ENCODE results near the gene PRAMEF18. TPM values are rescaled to one million over a fixed set of nuclear protein-coding genes. Genes with fewer than 3 reads are reported as not detected.
"Not testable (repeated sequence)": the region's sequence is repeated elsewhere in the genome, so short reads cannot be mapped to it uniquely, and the experiment has no call there.

The PRAMEF18 gene
- not detected for total RNA-seq
- long read RNA-seq, donor 1: 0 reads
- long read RNA-seq, donor 2: 0 reads

DNA sequence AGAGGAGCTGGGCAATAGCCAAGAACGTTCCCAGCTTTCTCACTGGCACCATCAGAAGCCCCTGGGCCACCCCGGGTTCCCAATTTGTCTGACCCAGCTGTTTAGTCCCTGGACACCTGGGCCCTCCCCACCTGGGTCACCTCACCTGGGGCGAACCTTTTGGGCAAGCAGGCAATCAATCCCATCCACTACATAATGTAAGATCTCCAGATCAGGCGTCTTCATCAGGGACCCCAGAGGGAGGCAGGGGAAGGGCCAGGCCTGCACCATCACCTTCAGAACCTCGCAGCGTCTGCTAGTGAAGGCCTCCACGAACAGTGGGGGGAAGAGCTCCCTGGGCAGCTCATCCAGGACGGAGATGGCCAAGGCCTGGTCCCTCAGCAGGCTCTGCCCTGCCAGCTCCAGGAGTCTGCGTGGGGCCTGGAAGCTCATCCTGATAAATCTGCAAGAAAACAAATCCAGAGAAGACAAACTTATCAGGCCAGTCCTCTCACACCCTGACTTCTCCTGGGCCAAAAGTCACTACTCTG lies at the start of gene PRAMEF18:
TSS of gene PRAMEF18 (minus strand) at position 480 of the 530 bp plus-strand sequence. CDS start at position 432, 48 bp downstream.
- intact Hi-C loops (cut with DNase I): not testable (repeated sequence)
- DNase-seq (ENCODE audit: low spot score): peak; percentile 51

GRCh38 chr1:13265124-13265523 lies 39.2 kb upstream of the PRAMEF18 start:
- intact Hi-C loops (cut with DNase I): not testable (repeated sequence)
- peak; percentile 2 for DNase-seq (ENCODE audit: low spot score)

DNA sequence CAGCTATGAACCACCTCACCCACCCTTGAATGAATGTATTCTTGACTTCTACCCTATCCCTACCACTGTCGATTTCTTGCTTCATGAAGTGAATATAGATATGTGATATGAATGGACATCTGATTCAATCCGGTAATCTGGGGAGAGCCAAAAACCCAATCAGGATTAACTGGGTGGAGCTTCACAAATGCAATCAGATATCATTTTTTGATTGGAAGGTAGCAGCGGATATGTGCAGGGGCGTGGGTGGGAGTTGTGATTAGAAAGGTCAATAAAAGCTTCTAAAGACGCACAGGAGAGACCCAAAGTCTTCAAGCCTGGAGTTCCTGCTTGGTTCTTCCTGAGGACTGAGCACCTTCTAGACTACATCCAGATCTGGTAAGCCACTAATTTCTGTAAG lies 27.9 kb upstream of the PRAMEF18 start, which contains the start of gene PRAMEF5:
TSS of gene PRAMEF5 (plus strand) at position 301 of the 400 bp plus-strand sequence. CDS start 5,071 bp downstream, outside the sequence.
- DNase-seq (ENCODE audit: low spot score); intact Hi-C loops (cut with DNase I): not testable (repeated sequence)

DNA sequence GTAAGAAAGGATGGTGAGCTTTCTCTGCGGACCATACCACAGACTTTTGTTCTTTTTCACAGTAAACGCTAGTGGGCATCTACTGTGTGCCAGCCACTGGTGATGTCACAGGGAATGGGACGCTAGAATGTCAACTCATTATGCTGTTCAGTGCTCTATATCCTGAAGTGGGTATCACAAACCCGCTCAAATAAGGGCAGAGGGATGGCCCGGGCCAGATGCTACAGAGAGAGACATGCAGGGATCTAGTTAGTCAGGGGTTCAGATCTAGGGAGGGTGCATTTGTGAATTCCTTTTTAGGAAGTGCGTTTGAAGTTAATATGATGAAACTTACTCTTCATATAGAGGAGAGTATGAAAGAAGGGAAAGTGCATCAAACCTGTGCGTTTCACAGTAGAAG lies 21.2 kb upstream of the PRAMEF18 start:
- intact Hi-C loops (cut with DNase I): not testable (repeated sequence)

DNA sequence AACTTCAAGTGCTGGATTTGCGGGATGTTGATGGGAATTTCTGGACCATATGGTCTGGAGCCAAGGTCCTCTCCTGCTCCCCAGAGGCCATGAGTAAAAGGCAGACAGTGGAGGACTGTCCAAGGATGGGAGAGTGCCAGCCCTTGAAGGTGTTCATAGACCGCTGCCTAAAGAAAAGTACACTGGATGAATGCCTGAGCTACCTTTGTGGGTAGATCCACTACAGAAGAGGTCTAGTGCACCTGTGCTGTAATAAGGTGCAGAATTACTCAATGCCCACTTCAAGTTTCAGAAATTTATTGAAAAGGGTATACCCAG lies 20.6 kb upstream of the PRAMEF18 start:
- intact Hi-C loops (cut with DNase I): not testable (repeated sequence)
- DNase-seq (ENCODE audit: low spot score): peak; percentile 28

More for the DNA sequence above, 21.2 kb upstream of the PRAMEF18 start:
- peak; percentile 72 for DNase-seq (ENCODE audit: low spot score)

DNA sequence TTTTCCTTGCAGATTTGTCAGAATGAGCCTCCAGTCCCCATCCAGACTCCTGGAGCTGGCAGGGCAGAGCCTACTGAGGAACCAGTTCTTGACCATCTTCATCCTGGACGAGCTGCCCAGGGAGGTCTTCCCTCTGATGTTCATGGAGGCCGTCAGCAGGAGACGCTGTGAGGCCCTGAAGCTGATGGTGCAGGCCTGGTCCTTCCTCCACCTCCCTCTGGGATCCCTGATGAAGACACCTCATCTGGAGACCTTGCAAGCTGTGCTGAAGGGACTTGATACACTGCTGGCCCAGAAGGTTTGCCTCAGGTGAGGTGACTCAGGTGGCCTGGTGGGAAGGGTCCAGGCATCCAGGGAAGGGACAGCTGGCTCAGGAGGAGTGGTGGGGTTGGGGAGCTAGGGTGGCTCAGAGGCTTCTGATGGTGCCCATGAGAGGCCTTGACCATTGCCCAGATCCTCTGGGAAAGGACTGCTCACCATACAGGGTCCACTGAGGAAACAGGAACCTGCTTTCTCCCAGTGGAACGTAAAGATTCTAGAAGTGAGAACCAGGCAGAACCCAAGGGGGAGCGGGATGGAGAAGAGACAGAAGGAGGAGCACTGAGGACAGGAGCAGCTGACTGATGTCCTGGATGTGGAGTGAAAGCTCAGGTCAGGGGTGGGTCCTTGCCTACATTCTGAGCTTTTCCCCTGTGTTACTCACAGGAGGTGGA lies 20.0 kb upstream of the PRAMEF18 start:
- intact Hi-C loops (cut with DNase I); DNase-seq (ENCODE audit: low spot score): not testable (repeated sequence)

- DNase-seq (ENCODE audit: low spot score); intact Hi-C loops (cut with DNase I): not testable (repeated sequence)
Measured at GRCh38 chr1:13243536-13244263, 17.7 kb upstream of the PRAMEF18 start.

DNA sequence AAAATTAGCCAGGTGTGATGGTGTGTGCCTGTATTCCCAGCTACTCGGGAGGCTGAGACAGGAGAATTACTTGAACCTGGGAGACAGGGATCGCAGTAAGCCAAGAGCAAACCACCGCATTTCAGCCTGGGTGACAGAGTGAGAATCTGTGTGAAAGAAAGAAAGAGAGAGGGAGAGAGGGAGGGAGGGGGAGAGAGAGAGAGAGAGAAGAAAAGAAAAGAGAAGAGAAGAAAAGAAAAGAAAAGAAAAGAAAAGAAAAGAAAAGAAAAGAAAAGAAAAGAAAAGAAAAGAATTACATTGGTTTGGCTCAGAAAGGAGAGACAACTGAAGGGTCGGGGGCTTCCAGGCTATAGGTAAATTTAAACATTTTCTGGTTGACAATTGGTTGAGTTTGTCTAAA lies 13.7 kb upstream of the PRAMEF18 start:
- DNase-seq (ENCODE audit: low spot score); intact Hi-C loops (cut with DNase I): not testable (repeated sequence)

- intact Hi-C loops (cut with DNase I): not testable (repeated sequence)
Measured at GRCh38 chr1:13237572-13237971, 11.6 kb upstream of the PRAMEF18 start.

GRCh38 chr1:13234057-13234456 lies 8.1 kb upstream of the PRAMEF18 start:
- intact Hi-C loops (cut with DNase I): not testable (repeated sequence)
- DNase-seq (ENCODE audit: low spot score): peak; percentile 10

More at GRCh38 chr1:13237572-13237971, 11.6 kb upstream of the PRAMEF18 start:
- DNase-seq (ENCODE audit: low spot score): peak; percentile 24

DNA sequence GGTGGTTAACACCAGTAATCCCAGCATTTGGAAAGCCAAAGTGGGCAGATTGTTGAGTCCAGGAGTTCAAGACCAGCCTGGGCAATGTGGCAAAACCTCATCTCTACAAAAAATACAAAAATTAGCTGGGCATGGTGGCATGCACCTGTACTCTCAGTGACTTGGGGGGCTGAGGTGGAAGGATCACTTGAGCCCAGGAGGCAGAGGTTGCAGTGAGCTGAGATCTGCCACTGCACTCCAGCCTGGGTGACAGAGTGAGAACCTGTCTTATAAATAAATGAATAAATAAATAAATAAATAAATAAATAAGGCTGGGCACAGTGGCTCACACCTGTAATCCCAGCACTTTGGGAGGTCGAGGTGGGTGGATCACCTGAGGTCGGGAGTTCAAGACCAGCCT lies 6.1 kb upstream of the PRAMEF18 start:
- peak; percentile 52 for DNase-seq (ENCODE audit: low spot score)

DNA sequence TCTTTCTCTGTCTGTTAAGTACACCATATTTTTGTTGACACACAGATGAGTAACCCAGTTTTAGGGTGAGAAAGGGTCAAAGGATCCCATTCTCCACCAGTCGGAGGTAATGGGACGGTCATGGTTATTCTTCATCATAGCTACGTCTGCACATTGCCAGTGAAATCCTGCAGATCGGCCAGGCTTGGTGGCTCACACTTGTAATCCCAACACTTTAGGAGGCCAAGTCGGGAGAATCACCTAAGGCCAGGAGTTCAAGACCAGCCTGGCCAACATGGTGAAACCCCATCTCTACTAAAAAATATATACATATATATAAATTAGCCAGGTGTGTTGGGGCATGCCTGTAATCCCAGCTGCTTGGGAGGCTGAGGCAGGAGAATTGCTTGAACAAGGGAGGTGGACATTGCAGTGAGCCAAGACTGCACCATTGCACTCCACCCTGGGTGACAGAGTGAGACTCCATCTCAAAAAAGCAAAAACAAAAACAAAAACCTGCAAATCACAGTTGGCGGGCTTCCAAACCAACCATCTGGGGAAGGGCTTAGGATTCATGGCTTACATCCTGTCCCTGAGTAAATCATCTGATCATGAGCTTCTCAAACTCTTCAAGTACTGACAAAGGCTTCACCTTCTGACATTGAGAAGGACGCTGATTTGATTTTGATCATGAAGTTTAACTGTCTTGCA lies 5.3 kb upstream of the PRAMEF18 start:
- intact Hi-C loops (cut with DNase I): not testable (repeated sequence)
- DNase-seq (ENCODE audit: low spot score): peak; percentile 47

More for the DNA sequence above, 6.1 kb upstream of the PRAMEF18 start:
- intact Hi-C loops (cut with DNase I): not testable (repeated sequence)

- intact Hi-C loops (cut with DNase I): not testable (repeated sequence)
- peak; percentile 56 for DNase-seq (ENCODE audit: low spot score)
Measured at GRCh38 chr1:13230601-13231000, 4.6 kb upstream of the PRAMEF18 start.

DNA sequence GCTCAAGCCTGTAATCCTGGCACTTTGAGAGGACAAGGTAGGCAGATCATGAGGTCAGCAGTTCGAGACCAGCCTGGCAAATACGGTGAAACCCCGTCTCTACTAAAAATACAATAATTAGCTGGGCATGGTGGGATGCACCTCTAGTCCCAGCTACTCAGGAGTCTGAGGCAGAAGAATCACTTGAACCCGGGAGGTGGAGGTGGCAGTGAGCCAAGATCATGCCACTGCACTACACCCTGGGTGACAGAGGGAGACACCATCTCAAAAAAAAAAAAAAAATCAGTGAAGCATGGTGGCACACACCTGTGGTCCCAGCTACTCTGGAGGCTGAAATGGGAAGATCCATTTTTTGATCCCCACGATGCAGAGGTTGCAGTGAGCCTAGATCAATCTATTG lies 4.1 kb upstream of the PRAMEF18 start:
- intact Hi-C loops (cut with DNase I): not testable (repeated sequence)
- peak; percentile 44 for DNase-seq (ENCODE audit: low spot score)

DNA sequence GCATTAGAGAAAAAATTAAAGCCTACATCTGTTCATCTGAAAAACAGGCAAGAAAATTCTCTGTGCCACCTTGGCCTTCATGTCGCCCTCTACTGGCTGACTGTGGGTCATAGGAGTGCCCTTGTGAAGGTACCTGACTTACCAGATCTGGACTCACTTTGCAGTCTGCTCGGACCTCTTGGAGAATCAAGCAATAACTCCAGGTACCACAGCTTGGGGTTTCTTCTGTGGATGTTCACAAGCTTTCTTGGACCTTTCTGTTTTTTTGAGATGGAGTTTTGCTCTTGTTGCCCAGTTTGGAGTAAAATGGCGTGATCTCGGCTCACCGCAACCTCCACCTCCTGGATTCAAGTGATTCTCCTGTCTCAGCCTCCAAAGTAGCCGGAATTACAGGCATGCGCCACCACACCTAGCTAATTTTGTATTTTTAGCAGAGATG lies 2.4 kb upstream of the PRAMEF18 start:
- DNase-seq (ENCODE audit: low spot score): peak; percentile 53
- intact Hi-C loops (cut with DNase I): no loop called here

DNA sequence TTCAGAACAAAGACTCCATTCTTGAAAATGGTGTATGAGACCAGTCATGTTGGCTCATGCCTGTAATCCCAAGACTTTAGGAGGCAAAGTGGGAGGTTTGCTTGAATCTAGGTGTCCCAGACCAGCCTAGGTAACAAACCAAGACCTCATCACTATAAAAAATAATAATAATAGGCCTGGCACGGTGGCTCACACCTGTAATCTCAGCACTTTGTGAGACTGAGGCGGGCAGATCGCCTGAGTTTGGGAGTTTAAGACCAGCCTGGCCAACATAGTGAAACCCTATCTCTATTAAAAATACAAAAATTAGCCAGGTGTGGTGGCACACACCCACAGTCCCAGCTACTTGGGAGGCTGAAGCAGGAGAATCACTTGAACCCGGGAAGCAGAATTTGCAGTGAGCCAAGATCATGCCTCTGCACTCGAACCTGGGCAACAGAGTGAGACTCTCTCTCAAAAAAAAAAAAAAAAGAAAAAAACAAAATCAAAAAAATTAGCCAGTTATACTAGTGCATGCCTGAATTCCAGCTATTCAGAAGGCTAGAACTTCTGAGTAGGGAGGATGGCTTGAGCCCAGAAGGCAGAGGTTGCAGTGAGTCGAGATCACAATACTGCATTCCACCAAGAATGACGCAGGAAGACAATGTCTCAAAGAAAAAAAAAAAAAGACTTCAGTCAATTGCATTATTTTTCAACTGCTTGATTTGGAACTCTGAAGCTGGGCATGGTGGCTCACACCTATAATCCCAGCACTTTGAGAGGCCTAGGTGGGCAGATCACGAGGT lies 1.5 kb upstream of the PRAMEF18 start:
- intact Hi-C loops (cut with DNase I): not testable (repeated sequence)

DNA sequence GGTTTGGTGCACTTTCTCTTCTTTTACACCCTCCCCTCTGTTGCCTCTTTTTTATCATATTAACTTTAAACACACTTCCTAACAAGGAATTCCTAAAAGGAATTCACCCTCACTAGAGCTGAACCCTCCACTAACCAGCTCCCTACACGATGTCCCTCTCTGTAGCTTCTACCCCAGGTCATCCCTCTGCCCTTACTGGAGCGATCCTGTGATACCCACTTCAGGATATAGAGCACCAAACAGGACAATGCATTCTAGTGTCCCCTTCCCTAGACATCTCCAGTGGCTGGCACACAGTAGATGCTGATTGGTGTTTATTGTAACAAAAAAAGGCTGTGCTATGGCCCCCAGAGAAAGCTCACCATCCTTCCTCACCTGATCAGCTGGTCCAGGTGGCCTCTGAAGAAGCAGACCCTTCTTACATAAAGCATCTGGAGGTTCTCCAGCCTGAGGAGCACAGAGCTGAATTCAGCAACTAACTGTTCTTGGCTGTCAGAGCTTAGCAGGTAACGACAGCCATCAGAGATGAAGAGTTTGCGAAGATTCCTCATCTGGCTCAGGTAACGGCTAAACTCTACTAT lies 1.4 kb downstream of the PRAMEF18 start:
- DNase-seq (ENCODE audit: low spot score): peak; percentile 64
- intact Hi-C loops (cut with DNase I): no loop called here

More for the DNA sequence above, 1.5 kb upstream of the PRAMEF18 start:
- peak; percentile 37 for DNase-seq (ENCODE audit: low spot score)

GRCh38 chr1:13222788-13223187 lies 3.2 kb downstream of the PRAMEF18 start:
- DNase-seq (ENCODE audit: low spot score); intact Hi-C loops (cut with DNase I): not testable (repeated sequence)
